HL-60 (cell line): ENCODE results near the gene SUFU.

Source experiments
- DNase-seq, 2 experiments: peaks; one replicate each; pipeline ENCODE4 v3.0.0-alpha.2; 2010 to 2020; ENCODE audit warnings: low read depth in 1 of 2, low spot score in 1 of 2
- H3K27ac ChIP-seq: fragments of 250-450 bp; sonication (Bioruptor Pico); replicated peaks from 2 replicates; pipeline ENCODE4 v1.5.1; 2020; ENCODE audit warnings: mild to moderate bottlenecking, moderate library complexity
- H3K27me3 ChIP-seq: fragments of 250-450 bp; sonication (Bioruptor Pico); 2 replicates; pipeline ENCODE4 v1.5.1; 2021; ENCODE audit warnings: mild to moderate bottlenecking, moderate library complexity; ENCODE audit not compliant: insufficient read depth, poor library complexity, severe bottlenecking
- H3K4me3 ChIP-seq: replicated peaks from 2 replicates; pipeline ENCODE4 v1.5.1; 2011; ENCODE audit warnings: mild to moderate bottlenecking, control low read depth, low read length; ENCODE audit not compliant: insufficient read depth
- CTCF ChIP-seq: IDR thresholded peaks from one replicate; pipeline ENCODE4 v1.5.1; 2011; ENCODE audit warnings: low read length, control low read depth, inconsistent platforms; ENCODE audit not compliant: insufficient read depth
- GABPA ChIP-seq: IDR thresholded peaks from 2 replicates; pipeline ENCODE4 v1.6.1; 2012; ENCODE audit warnings: low read depth
- POLR2AphosphoS5 ChIP-seq: IDR thresholded peaks from 2 replicates; pipeline ENCODE4 v1.6.1; 2012; ENCODE audit warnings: low read depth
- REST ChIP-seq: IDR thresholded peaks from 2 replicates; pipeline ENCODE4 v1.6.1; 2012; ENCODE audit warnings: low read depth; ENCODE audit not compliant: insufficient replicate concordance
- SPI1 ChIP-seq: IDR thresholded peaks from 2 replicates; pipeline ENCODE4 v1.6.1; 2012; ENCODE audit warnings: low read depth, mild to moderate bottlenecking, borderline replicate concordance

The SUFU gene

DNA sequence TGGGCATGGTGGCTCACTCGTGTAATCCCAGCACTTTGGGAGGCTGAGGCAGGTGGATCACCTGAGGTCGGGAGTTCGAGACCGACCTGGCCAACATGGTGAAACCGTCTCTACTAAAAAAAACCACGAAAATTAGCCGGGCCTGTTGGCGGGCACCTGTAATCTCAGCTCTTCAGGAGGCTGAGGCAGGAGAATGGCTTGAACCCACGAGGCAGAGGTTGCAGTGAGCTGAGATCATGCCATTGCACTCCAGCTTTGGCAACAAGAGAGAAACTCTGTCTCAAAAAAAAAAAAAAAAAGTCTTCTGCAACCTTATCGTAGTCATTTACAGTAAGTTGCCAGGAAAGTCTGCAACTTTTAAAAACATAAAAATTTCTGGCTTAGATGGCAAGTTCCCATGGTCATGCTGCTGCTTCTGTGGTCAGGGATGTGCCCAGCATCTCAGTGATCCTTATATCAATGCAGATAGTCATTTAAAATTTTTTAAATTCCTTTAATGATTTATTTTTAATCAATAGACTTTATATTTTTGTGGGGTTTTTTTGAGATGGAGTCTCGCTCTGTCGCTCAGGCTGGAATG lies 15.6 kb downstream of the SUFU start:
- Histone ChIP-seq H3K4me3 (no peak overlapping the region), H3K27ac (no peak overlapping the region), H3K27me3 (no peaks in the 10 kb centered on the region)
- no peak for TF ChIP-seq GABPA
- no peak for TF ChIP-seq POLR2AphosphoS5
- no peak for TF ChIP-seq CTCF
- no peak for TF ChIP-seq REST
- TF ChIP-seq SPI1 = no peak
- no peak for DNase-seq

- DNase-seq = no peak
- no peak overlapping the region for H3K4me3 ChIP-seq
- no peak overlapping the region for H3K27ac ChIP-seq
- no peaks in the 10 kb centered on the region for H3K27me3 ChIP-seq
- no peak for TF ChIP-seq GABPA
- no peak for TF ChIP-seq REST
- no peak for TF ChIP-seq CTCF
- TF ChIP-seq SPI1 = no peak
- TF ChIP-seq POLR2AphosphoS5 = no peak
Measured at GRCh38 chr10:102522874-102523249, 19.1 kb downstream of the SUFU start.

DNA sequence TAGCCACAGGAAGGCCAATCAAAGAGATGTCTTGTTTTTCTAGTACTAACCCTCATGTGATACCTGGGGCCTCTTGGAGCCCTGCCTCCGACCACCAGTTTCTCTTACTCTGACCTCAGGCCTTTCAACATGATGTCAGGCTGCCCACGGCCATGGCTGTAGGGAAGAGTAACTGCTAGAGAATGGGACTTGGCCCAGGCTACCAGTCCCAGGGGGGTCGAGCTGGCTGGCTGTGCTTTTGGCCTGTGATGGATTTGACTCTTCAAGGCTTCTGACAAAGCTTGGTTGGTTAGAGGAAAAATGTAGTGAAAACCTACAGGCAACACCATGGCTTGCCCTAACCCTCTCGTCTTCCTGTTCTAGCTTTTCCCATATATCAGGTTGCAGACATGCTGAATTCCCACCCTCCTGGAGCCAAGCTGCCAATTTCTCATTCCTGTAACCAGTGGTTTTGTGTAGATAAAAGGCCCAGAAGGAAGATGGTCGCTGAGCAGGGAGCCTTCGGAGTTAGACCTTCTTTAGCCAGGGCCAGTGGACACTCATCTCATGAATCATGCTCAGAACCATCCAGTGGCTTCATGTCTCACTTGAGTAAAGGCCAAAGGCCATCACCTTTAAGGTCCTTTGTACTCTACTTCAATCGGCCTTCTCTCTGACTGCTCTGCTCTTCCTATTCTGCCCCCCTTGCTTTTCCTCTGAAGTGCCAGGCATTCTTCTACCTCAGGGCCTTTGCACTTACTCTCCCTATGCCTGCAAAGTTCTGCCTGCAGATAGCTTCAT lies 19.7 kb downstream of the SUFU start:
- Histone ChIP-seq H3K27me3 (no peaks in the 10 kb centered on the region), H3K27ac (no peak overlapping the region), H3K4me3 (no peak overlapping the region)
- no peak for DNase-seq
- no peak for TF ChIP-seq SPI1
- no peak for TF ChIP-seq POLR2AphosphoS5

- Histone ChIP-seq H3K4me3 (no peak overlapping the region), H3K27ac (no peak overlapping the region), H3K27me3 (no peaks in the 10 kb centered on the region)
- no peak for DNase-seq
- no peak for TF ChIP-seq GABPA
Measured at GRCh38 chr10:102524746-102525145, 21.0 kb downstream of the SUFU start.

DNA sequence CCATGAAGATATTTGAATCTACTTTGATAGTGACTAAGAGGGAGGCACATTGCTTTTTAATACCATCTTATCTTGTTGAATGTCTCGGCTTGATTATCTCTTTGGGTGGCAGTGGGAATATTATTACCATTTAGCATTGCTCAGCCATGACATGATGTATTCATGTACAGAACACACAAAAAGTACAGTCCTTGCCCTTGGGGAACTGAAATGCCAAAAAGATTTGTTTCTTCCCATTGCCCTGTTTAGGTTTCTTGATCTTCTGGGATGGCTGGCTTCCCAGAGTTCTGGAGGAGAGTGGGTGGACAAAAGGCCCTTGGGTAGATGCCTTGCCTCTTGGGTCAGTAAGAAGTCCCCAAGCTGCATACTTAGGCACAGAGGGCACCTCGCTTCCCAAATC lies 23.8 kb downstream of the SUFU start:
- no peak for DNase-seq
- H3K27me3 ChIP-seq = no peaks in the 10 kb centered on the region
- no peak overlapping the region for H3K4me3 ChIP-seq
- H3K27ac ChIP-seq = no peak overlapping the region
- TF ChIP-seq REST (no peak), CTCF (no peak), SPI1 (no peak), POLR2AphosphoS5 (no peak)
